GM23248 (cell line): ENCODE data around the gene NECAB3. TPM values are rescaled to one million over a fixed set of nuclear protein-coding genes. Genes with fewer than 3 reads are reported as not detected.
A peak's percentile ranks its signal among the peaks of the same experiment; 100 is the strongest.

Experiments used
- DNase-seq: peaks from one replicate; pipeline ENCODE4 v3.0.0-alpha.2; 2015
- H2AFZ ChIP-seq: fragments of 200-600 bp; sonication (generic); 2 replicates; pipeline ENCODE4 v1.6.1; 2016; ENCODE audit warnings: antibody characterized with exemption
- H3F3A ChIP-seq: fragments of 200-600 bp; sonication (generic); 2 replicates; pipeline ENCODE4 v1.6.1; 2016; ENCODE audit warnings: mild to moderate bottlenecking, antibody characterized with exemption, mixed run types; ENCODE audit not compliant: insufficient read depth
- H3K27ac ChIP-seq: fragments of 200-600 bp; sonication (generic); 2 replicates; pipeline ENCODE4 v1.5.1; 2016; ENCODE audit warnings: mild to moderate bottlenecking
- H3K27me3 ChIP-seq: fragments of 200-600 bp; sonication (generic); replicated peaks from 2 replicates; pipeline ENCODE4 v1.6.1; 2016; ENCODE audit warnings: mild to moderate bottlenecking; ENCODE audit not compliant: insufficient read depth
- H3K36me3 ChIP-seq: fragments of 200-600 bp; sonication (generic); 2 replicates; pipeline ENCODE4 v1.6.1; 2016; ENCODE audit warnings: low read depth, mild to moderate bottlenecking
- H3K4me1 ChIP-seq: fragments of 200-600 bp; sonication (generic); 2 replicates; pipeline ENCODE4 v1.6.1; 2016; ENCODE audit warnings: mild to moderate bottlenecking; ENCODE audit not compliant: insufficient read depth
- H3K4me2 ChIP-seq: fragments of 200-600 bp; sonication (generic); one replicate; pipeline ENCODE4 v1.6.1; 2016; ENCODE audit warnings: mild to moderate bottlenecking; ENCODE audit not compliant: unreplicated experiment
- H3K4me3 ChIP-seq: fragments of 200-600 bp; sonication (generic); 2 replicates; pipeline ENCODE4 v1.5.1; 2016; ENCODE audit warnings: mild to moderate bottlenecking
- H3K79me2 ChIP-seq: fragments of 200-600 bp; sonication (generic); 2 replicates; pipeline ENCODE4 v1.6.1; 2016; ENCODE audit warnings: mild to moderate bottlenecking; ENCODE audit not compliant: insufficient read depth
- H3K9ac ChIP-seq: fragments of 200-600 bp; sonication (generic); 2 replicates; pipeline ENCODE4 v1.6.1; 2016; ENCODE audit warnings: mild to moderate bottlenecking
- H3K9me2 ChIP-seq: fragments of 200-600 bp; sonication (generic); 2 replicates; pipeline ENCODE4 v1.6.1; 2016; ENCODE audit warnings: mixed run types, mild to moderate bottlenecking, moderate library complexity; ENCODE audit not compliant: insufficient read depth
- H3K9me3 ChIP-seq: fragments of 200-600 bp; sonication (generic); one replicate; pipeline ENCODE4 v1.6.1; 2017; ENCODE audit warnings: low read depth
- H4K20me1 ChIP-seq: fragments of 200-600 bp; sonication (generic); 2 replicates; pipeline ENCODE4 v1.6.0; 2016; ENCODE audit not compliant: insufficient read depth
- EZH2 ChIP-seq: fragments of 200-600 bp; sonication (generic); IDR thresholded peaks from 2 replicates; pipeline ENCODE4 v1.6.1; 2018; ENCODE audit warnings: antibody characterized with exemption, mild to moderate bottlenecking; ENCODE audit not compliant: insufficient read depth, poor library complexity, severe bottlenecking
- EZH2phosphoT487 ChIP-seq: fragments of 200-600 bp; sonication (generic); IDR thresholded peaks from 2 replicates; pipeline ENCODE4 v1.6.1; 2018; ENCODE audit warnings: antibody characterized with exemption, moderate library complexity, mild to moderate bottlenecking, low read depth; ENCODE audit not compliant: insufficient read depth
- WGBS, 2 experiments: methylation state at CpG; one replicate each; pipeline ENCODE4 v1.1.6; 2015 to 2017; ENCODE audit warnings: low lambda C conversion rate in 2 of 2, low coverage in 1 of 2; ENCODE audit errors: missing lambda C conversion rate in 2 of 2; 5-methylcytosine and 5-hydroxymethylcytosine counted together
- in situ Hi-C: fragments of 300-500 bp; cut with MboI; formaldehyde crosslinking; loops from 2 replicates; pipeline ENCODE4 v1.15.0; 2020
- polyA plus RNA-seq: library from polyadenylated mRNA; unstranded; fragments of >200 nt; fragmentation: Nextera tagmentation; extraction: Ambion mirVana; gene quantifications from 2 replicates; pipeline ENCODE4 v1.2.1, GENCODE V29; 2016
- total RNA-seq: library from RNA; depleted of rRNA; stranded (reverse); fragments of >200 nt; shearing (Covaris generic); gene quantifications from 2 replicates; pipeline ENCODE4 v1.2.3, GENCODE V29; 2014; rRNA removed

The NECAB3 gene
- total RNA-seq (27.1 and 27.3 TPM in 2 replicates), polyA plus RNA-seq (11.0 and 13.4 TPM in 2 replicates)

- Histone ChIP-seq H3K4me2 (peak within 1 kb of the TSS; percentile 87), H3K4me3 (peak within 1 kb of the TSS; percentile 81), H3F3A (peaks cover 14% of the 10 kb centered on the region), H3K9me3 (no peaks in the 10 kb centered on the region), H3K9ac (peak within 1 kb of the TSS; percentile 84), H2AFZ (peak within 1 kb of the TSS; percentile 96), H3K9me2 (no peaks in the 10 kb centered on the region), H3K79me2 (peaks cover 21% of the 10 kb centered on the region), H4K20me1 (no peaks in the 10 kb centered on the region), H3K27me3 (no peaks in the 10 kb centered on the region), H3K4me1 (peaks cover 25% of the 10 kb centered on the region), H3K36me3 (no peaks in the 10 kb centered on the region), H3K27ac (peak within 1 kb of the TSS; percentile 59)
- WGBS, 2 experiments, result 3 to 5% methylated on average over 29 to 42 of the region's 73 CpGs
- in situ Hi-C loops, result no loop called here
- TF ChIP-seq EZH2phosphoT487 (no peak), EZH2 (no peak)
- DNase-seq, result peak; percentile 91
Observed at GRCh38 chr20:33674294-33675135, at the start of gene NECAB3. Gene NECAB3 (minus strand): TSS chr20:33674428. CDS start chr20:33674352, 76 bp downstream.

DNA sequence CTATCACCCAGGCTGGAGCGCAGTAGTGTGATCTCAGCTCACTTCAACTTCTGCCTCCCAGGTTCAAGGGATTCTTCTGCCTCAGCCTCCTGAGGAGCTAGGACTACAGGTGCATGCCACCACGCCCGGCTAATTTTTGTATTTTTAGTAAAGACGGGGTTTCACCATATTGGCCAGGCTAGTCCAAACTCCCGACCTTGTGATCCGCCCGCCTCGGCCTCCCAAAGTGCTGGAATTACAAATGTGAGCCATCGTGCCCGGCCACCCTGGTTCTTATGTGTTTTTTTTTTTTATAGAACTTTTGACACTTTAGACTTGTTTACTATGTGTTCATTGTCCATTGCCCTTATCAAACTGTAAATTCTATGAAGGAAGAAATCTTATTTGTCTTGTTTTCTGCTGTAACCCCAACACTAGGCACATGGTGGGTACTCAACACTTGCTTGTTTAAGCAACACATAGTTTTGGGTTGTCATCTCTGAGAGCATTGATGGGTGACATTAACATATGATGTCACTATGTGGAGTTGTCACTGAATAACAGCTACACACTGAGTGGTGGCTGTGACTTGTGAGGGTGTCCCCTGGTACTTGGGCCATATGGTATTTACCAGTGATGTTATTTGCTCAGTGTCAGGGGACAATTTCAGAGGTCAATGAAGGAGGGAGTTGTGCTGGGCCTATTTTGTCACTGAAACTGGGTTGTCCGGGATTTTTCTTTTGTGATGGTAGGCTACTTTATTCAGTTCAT, 47.3 kb upstream of the NECAB3 start:
- WGBS, 2 experiments, result 89 to 90% methylated on average over 11 of the region's 11 CpGs
- Histone ChIP-seq H3K27ac (no peak overlapping the region), H2AFZ (no peak overlapping the region), H3K36me3 (no peaks in the 10 kb centered on the region), H3K9me2 (no peaks in the 10 kb centered on the region), H3K4me3 (no peak overlapping the region), H3K27me3 (no peaks in the 10 kb centered on the region), H3K4me2 (no peak overlapping the region), H4K20me1 (no peaks in the 10 kb centered on the region), H3K9me3 (no peaks in the 10 kb centered on the region), H3K9ac (no peak overlapping the region), H3K4me1 (no peaks in the 10 kb centered on the region), H3F3A (no peaks in the 10 kb centered on the region), H3K79me2 (0 out of 2 replicates have a peak, but pooled peaks cover 8% of the 10 kb centered on the region)
- TF ChIP-seq EZH2phosphoT487 (no peak), EZH2 (no peak)
- in situ Hi-C loops, result no loop called here
- DNase-seq, result no peak

GRCh38 chr20:33719989-33720709, 45.9 kb upstream of the NECAB3 start, which contains the start of gene PXMP4:
Gene PXMP4 (minus strand): TSS chr20:33720310. CDS start chr20:33720207, 103 bp downstream.
- TF ChIP-seq EZH2, result no peak
- no peak for TF ChIP-seq EZH2phosphoT487

More at GRCh38 chr20:33719989-33720709, 45.9 kb upstream of the NECAB3 start, which contains the start of gene PXMP4:
- DNase-seq, result peak; percentile 98
- peak within 1 kb of the TSS; percentile 81 for H3K4me3 ChIP-seq
- peak within 1 kb of the TSS; percentile 76 for H3K9ac ChIP-seq
- no peaks in the 10 kb centered on the region for H4K20me1 ChIP-seq
- no peaks in the 10 kb centered on the region for H3K27me3 ChIP-seq
- 4% methylated on average over 45 to 46 of the region's 46 CpGs for WGBS, 2 experiments
- no peaks in the 10 kb centered on the region for H3K9me2 ChIP-seq
- peak within 1 kb of the TSS; percentile 64 for H3K4me2 ChIP-seq
- no peaks in the 10 kb centered on the region for H3K36me3 ChIP-seq
- no peaks in the 10 kb centered on the region for H3K9me3 ChIP-seq
- no peaks in the 10 kb centered on the region for H3F3A ChIP-seq
- H3K79me2 ChIP-seq, result 0 out of 2 replicates have a peak, but pooled peaks cover 8% of the 10 kb centered on the region
- peak within 1 kb of the TSS; percentile 33 for H3K27ac ChIP-seq
- in situ Hi-C loops, result no loop called here
- H2AFZ ChIP-seq, result peak within 1 kb of the TSS; percentile 90
- no peaks in the 10 kb centered on the region for H3K4me1 ChIP-seq
